Nephron progenitor cell (in vitro differentiated cells): ENCODE measurements around the gene GAS2L2.

ENCODE experiments used
- DNase-seq: peaks from one replicate; pipeline ENCODE4 v3.0.0; 2021
- H3K27ac Mint-ChIP-seq: 2 replicates; pipeline ENCODE4 v1.8.0; 2021; ENCODE audit warnings: mild to moderate bottlenecking, moderate library complexity, mixed read lengths
- H3K27me3 Mint-ChIP-seq: 2 replicates; pipeline ENCODE4 v1.8.0; 2021; ENCODE audit warnings: mild to moderate bottlenecking, low read depth, mixed read lengths; ENCODE audit not compliant: poor library complexity
- H3K36me3 Mint-ChIP-seq: 2 replicates; pipeline ENCODE4 v1.8.0; 2021; ENCODE audit warnings: low read depth, mixed read lengths
- H3K4me1 Mint-ChIP-seq: 2 replicates; pipeline ENCODE4 v1.8.0; 2021; ENCODE audit warnings: mixed read lengths
- H3K4me3 Mint-ChIP-seq: 2 replicates; pipeline ENCODE4 v1.8.0; 2021; ENCODE audit warnings: mild to moderate bottlenecking, moderate library complexity, mixed read lengths
- H3K9me3 Mint-ChIP-seq: 2 replicates; pipeline ENCODE4 v1.8.0; 2021; ENCODE audit warnings: mild to moderate bottlenecking, moderate library complexity, mixed read lengths
- CTCF ChIP-seq: fragments of 200-600 bp; sonication (generic); IDR thresholded peaks from 2 replicates; pipeline ENCODE4 v1.5.0; 2021; ENCODE audit warnings: antibody characterized with exemption

The GAS2L2 gene

GRCh38 chr17:35765086-35765710 lies 12.2 kb upstream of the GAS2L2 start:
- no peak for TF ChIP-seq CTCF
- peaks cover 26% of the 10 kb centered on the region for H3K27me3 Mint-ChIP-seq
- H3K9me3 Mint-ChIP-seq = no peaks in the 10 kb centered on the region
- peak overlapping the region; percentile 84 for H3K4me3 Mint-ChIP-seq
- no peak overlapping the region for H3K27ac Mint-ChIP-seq
- H3K36me3 Mint-ChIP-seq = no peaks in the 10 kb centered on the region
- H3K4me1 Mint-ChIP-seq = peaks cover 19% of the 10 kb centered on the region
- DNase-seq = no peak

GRCh38 chr17:35764123-35764991 lies 11.3 kb upstream of the GAS2L2 start:
- H3K9me3 Mint-ChIP-seq = no peaks in the 10 kb centered on the region
- peak; percentile 88 for TF ChIP-seq CTCF
- peak; percentile 96 for DNase-seq
- H3K4me1 Mint-ChIP-seq = peaks cover 19% of the 10 kb centered on the region
- peaks cover 26% of the 10 kb centered on the region for H3K27me3 Mint-ChIP-seq
- peak overlapping the region; percentile 84 for H3K4me3 Mint-ChIP-seq
- H3K27ac Mint-ChIP-seq = no peak overlapping the region
- H3K36me3 Mint-ChIP-seq = no peaks in the 10 kb centered on the region

GRCh38 chr17:35763767-35764122 lies 10.7 kb upstream of the GAS2L2 start:
- Mint-ChIP-seq H3K9me3 (no peaks in the 10 kb centered on the region), H3K27me3 (peaks cover 24% of the 10 kb centered on the region), H3K4me3 (peak overlapping the region; percentile 74), H3K4me1 (peaks cover 24% of the 10 kb centered on the region), H3K27ac (peak overlapping the region; percentile 22), H3K36me3 (no peaks in the 10 kb centered on the region)
- TF ChIP-seq CTCF = no peak
- DNase-seq = no peak

- Mint-ChIP-seq H3K27ac (no peak overlapping the region), H3K9me3 (no peaks in the 10 kb centered on the region), H3K4me3 (no peak overlapping the region), H3K36me3 (no peaks in the 10 kb centered on the region), H3K4me1 (peaks cover 25% of the 10 kb centered on the region), H3K27me3 (peaks cover 11% of the 10 kb centered on the region)
- no peak for DNase-seq
- no peak for TF ChIP-seq CTCF
These were observed 8.6 kb upstream of the GAS2L2 start for GRCh38 chr17:35761601-35762000.

- H3K9me3 Mint-ChIP-seq = no peaks in the 10 kb centered on the region
These were observed 7.5 kb upstream of the GAS2L2 start, which contains the start of gene C17orf50 for GRCh38 chr17:35760587-35760986. TSS of gene C17orf50 (plus strand) at chr17:35760887. CDS start at chr17:35760942, 55 bp downstream.

More at GRCh38 chr17:35760587-35760986, 7.5 kb upstream of the GAS2L2 start, which contains the start of gene C17orf50:
- TF ChIP-seq CTCF = no peak
- no peak for DNase-seq
- H3K27me3 Mint-ChIP-seq = peaks cover 14% of the 10 kb centered on the region
- H3K4me3 Mint-ChIP-seq = no peak within 1 kb of the TSS
- H3K4me1 Mint-ChIP-seq = peaks cover 18% of the 10 kb centered on the region
- H3K27ac Mint-ChIP-seq = no peak within 1 kb of the TSS
- no peaks in the 10 kb centered on the region for H3K36me3 Mint-ChIP-seq
